ENCODE results near the gene PCDH17. TPM values are rescaled to one million over a fixed set of nuclear protein-coding genes. Genes with fewer than 3 reads are reported as not detected.

Gene PCDH17
- total and polyA plus RNA-seq, 4 donors = 0.59 to 8.8 (median 0.98) TPM

GRCh38 chr13:57734306-57734705 is 102.8 kb downstream of the PCDH17 start:
- H3K36me3 ChIP-seq (ENCODE audit: control insufficient read depth in 4 of 4, insufficient read depth in 3 of 4, low read depth in 1 of 4, low read length in 3 of 4) = no peaks in the 10 kb centered on the region
- WGBS = 53% methylated on average over 2 of the region's 2 CpGs
- TF ChIP-seq EGR1 (IDR thresholded peaks at IDR 0.05; ENCODE audit: low read depth in 2 of 2) = no peak
- no peak for TF ChIP-seq FOXA1 (IDR thresholded peaks at IDR 0.05)
- TF ChIP-seq JUND (IDR thresholded peaks at IDR 0.05) = no peak
- TF ChIP-seq, protein P1, sequence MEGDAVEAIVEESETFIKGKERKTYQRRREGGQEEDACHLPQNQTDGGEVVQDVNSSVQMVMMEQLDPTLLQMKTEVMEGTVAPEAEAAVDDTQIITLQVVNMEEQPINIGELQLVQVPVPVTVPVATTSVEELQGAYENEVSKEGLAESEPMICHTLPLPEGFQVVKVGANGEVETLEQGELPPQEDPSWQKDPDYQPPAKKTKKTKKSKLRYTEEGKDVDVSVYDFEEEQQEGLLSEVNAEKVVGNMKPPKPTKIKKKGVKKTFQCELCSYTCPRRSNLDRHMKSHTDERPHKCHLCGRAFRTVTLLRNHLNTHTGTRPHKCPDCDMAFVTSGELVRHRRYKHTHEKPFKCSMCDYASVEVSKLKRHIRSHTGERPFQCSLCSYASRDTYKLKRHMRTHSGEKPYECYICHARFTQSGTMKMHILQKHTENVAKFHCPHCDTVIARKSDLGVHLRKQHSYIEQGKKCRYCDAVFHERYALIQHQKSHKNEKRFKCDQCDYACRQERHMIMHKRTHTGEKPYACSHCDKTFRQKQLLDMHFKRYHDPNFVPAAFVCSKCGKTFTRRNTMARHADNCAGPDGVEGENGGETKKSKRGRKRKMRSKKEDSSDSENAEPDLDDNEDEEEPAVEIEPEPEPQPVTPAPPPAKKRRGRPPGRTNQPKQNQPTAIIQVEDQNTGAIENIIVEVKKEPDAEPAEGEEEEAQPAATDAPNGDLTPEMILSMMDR (IDR thresholded peaks at IDR 0.05; ENCODE audit: low read depth, low read length, missing input control) = no peak
- no peak for TF ChIP-seq ZBTB33 (IDR thresholded peaks at IDR 0.05)
- H3K27ac ChIP-seq (ENCODE audit: low read depth in 1 of 2, low read length in 2 of 2) = no peak overlapping the region
- no peak overlapping the region for H3K4me3 ChIP-seq (ENCODE audit: low read depth in 1 of 3, low read length in 3 of 3)
- H3K4me1 ChIP-seq (ENCODE audit: control insufficient read depth in 4 of 4, insufficient read depth in 4 of 4, low read length in 3 of 4) = no peaks in the 10 kb centered on the region
- no peaks in the 10 kb centered on the region for H3K27me3 ChIP-seq (ENCODE audit: control insufficient read depth in 4 of 4, insufficient read depth in 4 of 4, low read length in 3 of 4)
- DNase-seq (ENCODE audit: low spot score) = no peak
- H3K9me3 ChIP-seq (ENCODE audit: control insufficient read depth in 4 of 4, low read length in 3 of 4) = no peaks in the 10 kb centered on the region
- H3K9ac ChIP-seq (ENCODE audit: low read depth in 1 of 2, low read length in 2 of 2) = no peak overlapping the region

DNA sequence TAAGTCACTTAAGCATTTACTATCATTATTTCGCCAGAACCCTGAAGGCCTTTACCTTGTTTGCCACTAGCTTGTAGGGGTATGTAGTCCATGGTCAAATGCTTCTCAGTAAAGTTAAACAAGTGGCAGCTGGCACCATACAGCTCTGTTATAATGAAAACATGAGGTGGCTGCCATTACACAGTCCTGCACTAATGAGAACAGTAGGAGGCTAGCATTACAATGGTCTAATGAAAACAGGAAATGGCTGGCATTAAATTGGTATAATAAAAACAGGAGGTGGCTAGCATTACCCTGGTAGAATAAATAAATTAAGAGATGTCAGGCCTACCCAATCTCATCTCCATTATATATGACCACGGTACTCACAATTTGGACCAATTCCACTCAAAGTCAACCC is 107.5 kb downstream of the PCDH17 start:
- DNase-seq (ENCODE audit: low spot score) = no peak
- no peak for TF ChIP-seq RAD21 (IDR thresholded peaks at IDR 0.05)
- H3K4me3 ChIP-seq (ENCODE audit: low read depth in 1 of 3, low read length in 3 of 3) = no peak overlapping the region
- H3K9me3 ChIP-seq (ENCODE audit: control insufficient read depth in 4 of 4, low read length in 3 of 4) = no peaks in the 10 kb centered on the region
- H3K36me3 ChIP-seq (ENCODE audit: control insufficient read depth in 4 of 4, insufficient read depth in 3 of 4, low read depth in 1 of 4, low read length in 3 of 4) = no peaks in the 10 kb centered on the region
- H3K27me3 ChIP-seq (ENCODE audit: control insufficient read depth in 4 of 4, insufficient read depth in 4 of 4, low read length in 3 of 4) = no peaks in the 10 kb centered on the region
- no peaks in the 10 kb centered on the region for H3K4me1 ChIP-seq (ENCODE audit: control insufficient read depth in 4 of 4, insufficient read depth in 4 of 4, low read length in 3 of 4)
- WGBS = 79% methylated on average over 2 of the region's 2 CpGs
- H3K27ac ChIP-seq (ENCODE audit: low read depth in 1 of 2, low read length in 2 of 2) = no peak overlapping the region
- H3K9ac ChIP-seq (ENCODE audit: low read depth in 1 of 2, low read length in 2 of 2) = no peak overlapping the region

GRCh38 chr13:57739543-57740190 is 108.1 kb downstream of the PCDH17 start:
- Histone ChIP-seq H3K36me3 (ENCODE audit: control insufficient read depth in 4 of 4, insufficient read depth in 3 of 4, low read depth in 1 of 4, low read length in 3 of 4) (no peaks in the 10 kb centered on the region), H3K27me3 (ENCODE audit: control insufficient read depth in 4 of 4, insufficient read depth in 4 of 4, low read length in 3 of 4) (no peaks in the 10 kb centered on the region), H3K4me1 (ENCODE audit: control insufficient read depth in 4 of 4, insufficient read depth in 4 of 4, low read length in 3 of 4) (no peaks in the 10 kb centered on the region), H3K4me3 (ENCODE audit: low read depth in 1 of 3, low read length in 3 of 3) (no peak overlapping the region), H3K9me3 (ENCODE audit: control insufficient read depth in 4 of 4, low read length in 3 of 4) (no peaks in the 10 kb centered on the region), H3K9ac (ENCODE audit: low read depth in 1 of 2, low read length in 2 of 2) (no peak overlapping the region), H3K27ac (ENCODE audit: low read depth in 1 of 2, low read length in 2 of 2) (no peak overlapping the region)
- TF ChIP-seq, protein P2, sequence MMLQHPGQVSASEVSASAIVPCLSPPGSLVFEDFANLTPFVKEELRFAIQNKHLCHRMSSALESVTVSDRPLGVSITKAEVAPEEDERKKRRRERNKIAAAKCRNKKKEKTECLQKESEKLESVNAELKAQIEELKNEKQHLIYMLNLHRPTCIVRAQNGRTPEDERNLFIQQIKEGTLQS (IDR thresholded peaks at IDR 0.05) = no peak
- no peak for TF ChIP-seq RXRA (IDR thresholded peaks at IDR 0.05)
- TF ChIP-seq, protein P3, sequence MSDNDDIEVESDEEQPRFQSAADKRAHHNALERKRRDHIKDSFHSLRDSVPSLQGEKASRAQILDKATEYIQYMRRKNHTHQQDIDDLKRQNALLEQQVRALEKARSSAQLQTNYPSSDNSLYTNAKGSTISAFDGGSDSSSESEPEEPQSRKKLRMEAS (IDR thresholded peaks at IDR 0.05) = no peak
- TF ChIP-seq EGR1 (IDR thresholded peaks at IDR 0.05; ENCODE audit: low read depth in 2 of 2) = no peak
- TF ChIP-seq GABPA (IDR thresholded peaks at IDR 0.05 in 1 of 2, conservative IDR thresholded peaks at IDR 0.05 in 1 of 2) = no peak
- no peak for DNase-seq (ENCODE audit: low spot score)
- whole genome bisulfite sequencing = 54% methylated on average over 4 of the region's 4 CpGs
